Keratinocyte (primary cell): ENCODE results near the gene RFC4. TPM values are rescaled to one million over a fixed set of nuclear protein-coding genes. Genes with fewer than 3 reads are reported as not detected.

Experiments used
- DNase-seq: peaks from one replicate; pipeline ENCODE4 v3.0.0-alpha.2; 2011; ENCODE audit warnings: low read depth, missing footprints, low spot score
- FAIRE-seq: peaks from 2 replicates; lab custom pipeline; 2011; peaks lifted over from hg19 to GRCh38; lab: Jason Lieb, UNC
- H2AFZ ChIP-seq: 2 replicates; pipeline ENCODE4 v1.6.0; 2012; ENCODE audit warnings: low read length, control low read depth, inconsistent platforms; ENCODE audit not compliant: control insufficient read depth
- H3K27ac ChIP-seq: 2 replicates; pipeline ENCODE4 v1.5.1; 2011; ENCODE audit warnings: low read length; ENCODE audit not compliant: control insufficient read depth, insufficient read depth
- H3K27me3 ChIP-seq: 3 replicates; pipeline ENCODE4 v1.6.0; 2011; ENCODE audit warnings: low read length; ENCODE audit not compliant: control insufficient read depth, insufficient read depth; ENCODE audit errors: extremely low read depth
- H3K36me3 ChIP-seq, 2 experiments: 2 replicates in 1 of 2; 3 replicates in 1 of 2; pipeline ENCODE4 v1.5.1; 2011; ENCODE audit warnings: low read length in 2 of 2, mild to moderate bottlenecking in 1 of 2; ENCODE audit not compliant: control insufficient read depth in 2 of 2, insufficient read depth in 2 of 2; ENCODE audit errors: extremely low read depth in 1 of 2
- H3K4me1 ChIP-seq: 3 replicates; pipeline ENCODE4 v1.5.1; 2011; ENCODE audit warnings: low read length; ENCODE audit not compliant: control insufficient read depth, insufficient read depth; ENCODE audit errors: extremely low read depth
- H3K4me2 ChIP-seq: 3 replicates; pipeline ENCODE4 v1.6.0; 2011; ENCODE audit warnings: low read depth, low read length; ENCODE audit not compliant: control insufficient read depth, insufficient read depth; ENCODE audit errors: extremely low read depth
- H3K4me3 ChIP-seq, 3 experiments: fragments of 200-600 bp in 1 of 3; sonication (generic) in 1 of 3; 2 replicates in 2 of 3; 3 replicates in 1 of 3; pipeline ENCODE4 v1.5.1; 2011 to 2016; ENCODE audit warnings: low read length in 3 of 3, mild to moderate bottlenecking in 3 of 3, control low read depth in 2 of 3, inconsistent platforms in 1 of 3, low read depth in 1 of 3, mixed read lengths in 1 of 3, mixed run types in 1 of 3, moderate library complexity in 1 of 3; ENCODE audit not compliant: control insufficient read depth in 2 of 3, insufficient read depth in 2 of 3; ENCODE audit errors: extremely low read depth in 1 of 3
- H3K79me2 ChIP-seq: 2 replicates; pipeline ENCODE4 v1.6.0; 2012; ENCODE audit warnings: low read length; ENCODE audit not compliant: control insufficient read depth, insufficient read depth
- H3K9ac ChIP-seq: 3 replicates; pipeline ENCODE4 v1.6.0; 2011; ENCODE audit warnings: low read length; ENCODE audit not compliant: control insufficient read depth, insufficient read depth; ENCODE audit errors: extremely low read depth
- H3K9me1 ChIP-seq: 3 replicates; pipeline ENCODE4 v1.6.0; 2011; ENCODE audit warnings: low read length; ENCODE audit not compliant: control insufficient read depth, insufficient read depth; ENCODE audit errors: extremely low read depth
- H3K9me3 ChIP-seq: 2 replicates; pipeline ENCODE4 v1.5.1; 2012; ENCODE audit warnings: low read depth, low read length; ENCODE audit not compliant: control insufficient read depth
- H4K20me1 ChIP-seq: 3 replicates; pipeline ENCODE4 v1.6.0; 2011; ENCODE audit warnings: low read length; ENCODE audit not compliant: control insufficient read depth, insufficient read depth; ENCODE audit errors: extremely low read depth
- CTCF ChIP-seq, 3 experiments: IDR thresholded peaks in 1 of 3; conservative IDR thresholded peaks in 1 of 3; optimal IDR thresholded peaks in 1 of 3; 2 replicates in 2 of 3; 3 replicates in 1 of 3; pipeline versions ENCODE3 to v1.5.1; 2011; ENCODE audit warnings: low read length in 3 of 3, mild to moderate bottlenecking in 3 of 3, moderate library complexity in 2 of 3, control low read depth in 1 of 3, inconsistent platforms in 1 of 3; ENCODE audit not compliant: insufficient read depth in 2 of 3; ENCODE audit errors: extremely low read depth in 1 of 3
- EZH2 ChIP-seq: IDR thresholded peaks from one replicate; pipeline ENCODE4 v1.6.1; 2012; ENCODE audit warnings: inconsistent platforms, mild to moderate bottlenecking, low read length, moderate library complexity
- dilution Hi-C: fragments of 300-500 bp; cut with MboI; formaldehyde crosslinking; loops from one replicate; pipeline ENCODE4 v1.7.0; 2020; ENCODE audit warnings: low sequenced_read_pairs; ENCODE audit not compliant: extremely low pct_ligation_motif_present
- polyA plus RNA-seq, 5 experiments: library from polyadenylated mRNA; depleted of rRNA in 3 of 5; stranded (reverse) in 3 of 5; stranded (forward) in 1 of 5; unstranded in 1 of 5; fragments of >200 nt; gene quantifications; 1 replicate in 1 of 5; 2 replicates in 3 of 5; 3 replicates in 1 of 5; pipeline versions ENCODE4 v1.2.1 to v1.2.3, GENCODE V29; 2011 to 2012; ENCODE audit warnings: missing spikeins in 2 of 5, low read depth in 1 of 5, low replicate concordance in 1 of 5

The RFC4 gene
- polyA plus RNA-seq, 1 donor (not counting 4 experiments of a cell fraction or from before 2014, with no cell fraction given): 22.8 TPM

GRCh38 chr3:186800285-186800684, 6.0 kb downstream of the RFC4 start:
- no peaks in the 10 kb centered on the region for H3K9me3 ChIP-seq
- no peak for TF ChIP-seq CTCF (optimal IDR thresholded peaks at IDR 0.05 in 1 of 3, IDR thresholded peaks at IDR 0.05 in 1 of 3, conservative IDR thresholded peaks at IDR 0.05 in 1 of 3; ENCODE audit: extremely low read depth in 1 of 3, insufficient read depth in 2 of 3, low read length in 3 of 3)
- H3K79me2 ChIP-seq: peaks cover 9% of the 10 kb centered on the region
- no peak overlapping the region for H3K4me2 ChIP-seq
- H3K4me3 ChIP-seq: no peak overlapping the region
- H3K27ac ChIP-seq: no peak overlapping the region
- peaks cover 5% of the 10 kb centered on the region for H3K4me1 ChIP-seq
- H3K9me1 ChIP-seq: no peaks in the 10 kb centered on the region
- dilution Hi-C loops: no loop called here
- no peak overlapping the region for H3K9ac ChIP-seq
- DNase-seq: no peak
- no peaks in the 10 kb centered on the region for H3K27me3 ChIP-seq
- H3K36me3 ChIP-seq: peaks cover 3 to 24% of the 10 kb centered on the region in 2 experiments
- H2AFZ ChIP-seq: no peak overlapping the region
- no peaks in the 10 kb centered on the region for H4K20me1 ChIP-seq
- FAIRE-seq: no peak

DNA sequence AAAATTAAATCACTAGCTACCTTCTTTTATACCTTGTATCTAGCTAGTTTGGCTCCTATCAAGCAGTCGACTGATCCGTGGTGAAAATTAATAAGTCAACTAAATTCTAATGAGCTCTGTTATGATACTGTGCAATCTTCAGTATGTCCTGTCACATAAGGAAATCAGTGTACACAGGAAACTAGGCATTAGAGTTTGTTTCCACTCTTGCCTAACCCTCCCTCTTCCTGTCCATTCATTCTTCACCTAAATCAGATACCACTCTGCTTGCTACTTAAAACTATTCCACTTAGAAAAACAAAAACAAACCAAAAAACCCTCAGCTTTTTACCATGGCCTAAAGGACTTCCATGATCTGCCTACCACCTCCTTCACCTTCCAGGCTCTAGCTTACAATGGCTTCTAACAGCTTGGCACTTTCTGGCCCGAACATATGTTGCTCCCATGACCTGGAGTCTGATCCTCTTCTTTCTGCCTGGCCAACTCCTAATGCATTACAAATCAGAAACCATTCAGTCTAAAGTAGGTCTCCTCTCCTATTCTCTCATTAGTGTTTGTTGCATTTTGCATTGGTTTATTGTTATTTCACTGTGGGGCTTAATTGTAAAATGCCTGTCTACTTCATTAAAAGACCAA, 7.9 kb downstream of the RFC4 start:
- Histone ChIP-seq H3K9me3 (no peaks in the 10 kb centered on the region), H3K27ac (no peak overlapping the region), H4K20me1 (no peaks in the 10 kb centered on the region), H3K4me1 (no peaks in the 10 kb centered on the region), H3K27me3 (no peaks in the 10 kb centered on the region), H3K4me3 (no peak overlapping the region), H3K36me3 (peaks cover 4 to 23% of the 10 kb centered on the region in 2 experiments), H3K79me2 (no peaks in the 10 kb centered on the region), H3K4me2 (no peak overlapping the region), H3K9ac (no peak overlapping the region), H2AFZ (no peak overlapping the region), H3K9me1 (no peaks in the 10 kb centered on the region)
- no peak for DNase-seq
- TF ChIP-seq CTCF (optimal IDR thresholded peaks at IDR 0.05 in 1 of 3, IDR thresholded peaks at IDR 0.05 in 1 of 3, conservative IDR thresholded peaks at IDR 0.05 in 1 of 3; ENCODE audit: extremely low read depth in 1 of 3, insufficient read depth in 2 of 3, low read length in 3 of 3) (no peak), EZH2 (no peak)
- dilution Hi-C loops: no loop called here
- no peak for FAIRE-seq
